HCT116 (cell line): ENCODE data around the gene ZCCHC2. TPM values are rescaled to one million over a fixed set of nuclear protein-coding genes. Genes with fewer than 3 reads are reported as not detected.

ENCODE experiments used
- total RNA-seq: library from RNA; stranded (reverse); gene quantifications from one replicate; pipeline ENCODE4 v1.2.1, GENCODE V29; 2021; ENCODE audit not compliant: unreplicated experiment

The ZCCHC2 gene
- total RNA-seq, 1 experiment from 2014 or later, result 17.7 TPM

Other genes with a start within 250 kb of the ZCCHC2 start
- 3.2 TPM for gene TNFRSF11A, start 197.7 kb upstream of the ZCCHC2 start, total RNA-seq
- 14.7 TPM for gene PHLPP1, start 192.5 kb downstream of the ZCCHC2 start, total RNA-seq